Ishikawa (cell line): ENCODE measurements around the gene RNF144B.

Experiments used
- CEBPB ChIP-seq: IDR thresholded peaks from 2 replicates; pipeline ENCODE4 v1.6.1; 2012
- CREB1 ChIP-seq: IDR thresholded peaks from 2 replicates; pipeline ENCODE4 v1.6.1; 2012; ENCODE audit warnings: low read depth
- EGR1 ChIP-seq: IDR thresholded peaks from 2 replicates; pipeline ENCODE4 v1.6.1; 2012
- EP300 ChIP-seq: IDR thresholded peaks from 2 replicates; pipeline ENCODE4 v1.6.1; 2012; ENCODE audit warnings: borderline replicate concordance
- FOXM1 ChIP-seq: IDR thresholded peaks from 2 replicates; pipeline ENCODE4 v1.6.1; 2012; ENCODE audit warnings: low read depth, borderline replicate concordance
- MAX ChIP-seq: IDR thresholded peaks from 2 replicates; pipeline ENCODE4 v1.6.1; 2012
- NFIC ChIP-seq: IDR thresholded peaks from 2 replicates; pipeline ENCODE4 v1.6.1; 2012
- RAD21 ChIP-seq: IDR thresholded peaks from 2 replicates; pipeline ENCODE4 v1.6.1; 2012; ENCODE audit warnings: low read depth
- TAF1 ChIP-seq: IDR thresholded peaks from 2 replicates; pipeline ENCODE4 v1.6.1; 2012; ENCODE audit warnings: low read depth, mild to moderate bottlenecking
- TCF12 ChIP-seq: IDR thresholded peaks from 2 replicates; pipeline ENCODE4 v1.6.1; 2012; ENCODE audit warnings: low read depth
- TEAD4 ChIP-seq: IDR thresholded peaks from 2 replicates; pipeline ENCODE4 v1.6.1; 2012
- USF1 ChIP-seq: IDR thresholded peaks from 2 replicates; pipeline ENCODE4 v1.6.1; 2012
- YY1 ChIP-seq: IDR thresholded peaks from 2 replicates; pipeline ENCODE4 v1.6.1; 2012; ENCODE audit warnings: low read depth
- ZBTB7A ChIP-seq: IDR thresholded peaks from 2 replicates; pipeline ENCODE4 v1.6.1; 2012; ENCODE audit warnings: low read depth
- TF ChIP-seq, protein P1 (sequence below): IDR thresholded peaks from 2 replicates; pipeline ENCODE4 v1.6.1; 2012; ENCODE audit warnings: low read depth, mild to moderate bottlenecking

Gene RNF144B

DNA sequence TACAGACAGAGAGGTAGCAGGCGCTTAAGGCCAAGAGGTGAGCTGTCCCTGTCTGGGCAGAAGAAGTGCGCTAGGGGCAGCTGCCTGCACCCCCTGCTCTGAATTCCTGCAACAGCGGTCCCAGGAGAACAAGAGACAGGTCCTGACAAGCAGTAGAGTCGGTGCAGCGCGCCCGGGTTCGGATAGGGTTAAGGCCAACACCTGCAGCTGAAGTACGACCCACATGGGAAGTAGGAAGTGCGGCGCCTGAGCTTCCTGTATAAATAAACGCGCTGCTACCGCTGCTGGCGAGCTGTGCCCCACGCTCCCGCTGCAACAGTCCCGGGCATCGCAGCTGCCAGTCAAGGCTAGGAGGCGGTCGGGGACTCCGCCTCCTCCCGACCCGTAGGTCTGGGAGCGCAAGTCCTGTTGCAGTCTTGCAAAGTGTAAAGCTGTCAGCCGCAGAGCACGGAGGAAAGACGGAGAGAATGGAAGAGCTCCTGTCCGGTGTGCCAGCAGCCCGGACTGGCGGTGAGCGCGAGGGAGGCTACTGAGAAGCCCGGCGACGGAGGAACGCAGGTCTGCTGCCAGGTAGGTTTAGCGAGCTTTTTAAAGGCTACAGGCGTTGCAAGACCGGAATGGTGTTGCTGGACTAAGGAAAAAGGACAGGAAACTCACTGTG is at the start of gene RNF144B:
Gene RNF144B, plus strand, starts transcription at position 290 of the 661 bp plus-strand sequence. CDS start 12,185 bp downstream, outside the sequence.
- TF ChIP-seq TAF1 (peak; percentile 83), TCF12 (peak; percentile 67), USF1 (peak; percentile 32; the same call in 1 of the 2 replicates), MAX (peak; percentile 53), CREB1 (no peak), ZBTB7A (no peak), EP300 (no peak), NFIC (peak; percentile 19; the same call in 1 of the 2 replicates), EGR1 (no peak), RAD21 (no peak; the same call in 1 of the 2 replicates), FOXM1 (no peak), YY1 (no peak), CEBPB (no peak; the same call in 1 of the 2 replicates), TEAD4 (no peak)
- TF ChIP-seq, protein P1, sequence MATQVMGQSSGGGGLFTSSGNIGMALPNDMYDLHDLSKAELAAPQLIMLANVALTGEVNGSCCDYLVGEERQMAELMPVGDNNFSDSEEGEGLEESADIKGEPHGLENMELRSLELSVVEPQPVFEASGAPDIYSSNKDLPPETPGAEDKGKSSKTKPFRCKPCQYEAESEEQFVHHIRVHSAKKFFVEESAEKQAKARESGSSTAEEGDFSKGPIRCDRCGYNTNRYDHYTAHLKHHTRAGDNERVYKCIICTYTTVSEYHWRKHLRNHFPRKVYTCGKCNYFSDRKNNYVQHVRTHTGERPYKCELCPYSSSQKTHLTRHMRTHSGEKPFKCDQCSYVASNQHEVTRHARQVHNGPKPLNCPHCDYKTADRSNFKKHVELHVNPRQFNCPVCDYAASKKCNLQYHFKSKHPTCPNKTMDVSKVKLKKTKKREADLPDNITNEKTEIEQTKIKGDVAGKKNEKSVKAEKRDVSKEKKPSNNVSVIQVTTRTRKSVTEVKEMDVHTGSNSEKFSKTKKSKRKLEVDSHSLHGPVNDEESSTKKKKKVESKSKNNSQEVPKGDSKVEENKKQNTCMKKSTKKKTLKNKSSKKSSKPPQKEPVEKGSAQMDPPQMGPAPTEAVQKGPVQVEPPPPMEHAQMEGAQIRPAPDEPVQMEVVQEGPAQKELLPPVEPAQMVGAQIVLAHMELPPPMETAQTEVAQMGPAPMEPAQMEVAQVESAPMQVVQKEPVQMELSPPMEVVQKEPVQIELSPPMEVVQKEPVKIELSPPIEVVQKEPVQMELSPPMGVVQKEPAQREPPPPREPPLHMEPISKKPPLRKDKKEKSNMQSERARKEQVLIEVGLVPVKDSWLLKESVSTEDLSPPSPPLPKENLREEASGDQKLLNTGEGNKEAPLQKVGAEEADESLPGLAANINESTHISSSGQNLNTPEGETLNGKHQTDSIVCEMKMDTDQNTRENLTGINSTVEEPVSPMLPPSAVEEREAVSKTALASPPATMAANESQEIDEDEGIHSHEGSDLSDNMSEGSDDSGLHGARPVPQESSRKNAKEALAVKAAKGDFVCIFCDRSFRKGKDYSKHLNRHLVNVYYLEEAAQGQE = no peak

- no peak for TF ChIP-seq YY1
- TF ChIP-seq EGR1 = no peak
- TF ChIP-seq TAF1 = no peak
- TF ChIP-seq TCF12 = no peak
- no peak for TF ChIP-seq CEBPB
- TF ChIP-seq MAX = no peak
Measured at GRCh38 chr6:18339599-18339998, 47.6 kb upstream of the RNF144B start.

DNA sequence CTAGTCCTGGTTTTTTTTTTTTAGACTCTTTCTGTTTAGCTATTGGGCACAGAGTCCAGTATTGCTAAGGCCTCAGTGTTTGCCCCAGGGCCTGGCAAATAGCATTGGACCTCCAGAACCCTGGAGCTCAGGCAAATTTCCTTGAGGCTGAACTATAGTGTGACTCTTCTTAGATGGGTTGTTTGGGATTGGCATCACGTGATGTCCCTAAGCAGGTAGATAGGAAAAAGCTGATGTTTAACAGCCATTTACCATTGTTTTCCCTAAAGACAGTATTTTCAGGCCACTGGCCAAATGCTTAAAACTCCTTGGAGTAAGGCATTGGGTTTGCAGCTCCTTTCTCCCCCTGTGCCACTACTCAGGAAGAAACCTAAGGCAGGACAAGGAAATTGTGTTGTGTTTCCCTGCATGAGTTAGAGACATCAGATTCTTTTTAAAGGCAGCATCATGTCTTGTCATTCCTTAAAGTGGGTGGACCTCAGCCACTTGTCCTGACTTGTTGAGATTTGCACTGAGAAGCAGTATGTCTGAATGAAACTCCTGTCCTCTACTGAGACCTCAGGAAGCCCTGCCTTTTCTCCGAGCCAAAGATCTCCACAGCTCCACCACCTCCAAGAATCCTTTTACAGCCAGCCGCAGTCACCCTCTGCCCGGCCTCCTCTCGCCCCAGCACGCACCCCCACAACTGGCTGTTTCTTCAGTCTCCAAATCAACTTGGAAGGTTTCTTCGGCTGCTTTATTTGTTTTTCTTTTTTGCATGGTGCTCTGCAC is 46.2 kb upstream of the RNF144B start:
- TF ChIP-seq EGR1 (no peak), CREB1 (no peak), EP300 (no peak), YY1 (no peak), FOXM1 (no peak), TEAD4 (no peak), RAD21 (no peak), ZBTB7A (no peak), MAX (no peak), TCF12 (no peak), CEBPB (no peak), TAF1 (no peak), USF1 (no peak), NFIC (no peak)
- TF ChIP-seq, protein P1 = no peak

DNA sequence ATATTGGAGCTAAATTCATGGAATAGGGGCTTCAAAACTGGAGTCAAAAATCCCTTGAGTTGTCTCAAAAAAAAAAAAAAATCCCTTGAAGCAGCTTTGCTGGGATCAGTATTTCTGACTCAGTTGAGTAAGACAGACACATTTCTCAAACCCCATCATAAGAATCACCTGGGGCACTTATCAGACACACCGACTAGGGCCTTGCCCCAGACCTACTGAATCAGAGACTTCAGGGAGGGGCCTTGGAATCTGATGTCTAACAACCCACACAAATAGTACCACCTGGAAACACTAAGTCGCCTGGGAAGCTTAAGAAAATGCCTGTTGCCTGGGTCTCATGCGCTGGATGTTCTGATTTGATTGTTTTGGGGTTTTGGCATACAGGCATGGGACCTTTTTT is 44.9 kb upstream of the RNF144B start:
- TF ChIP-seq RAD21 (no peak), MAX (no peak), FOXM1 (no peak), CEBPB (no peak), EGR1 (no peak), EP300 (no peak), USF1 (no peak), NFIC (no peak), TAF1 (no peak), CREB1 (no peak), TEAD4 (no peak), TCF12 (no peak), YY1 (no peak), ZBTB7A (no peak)
- TF ChIP-seq, protein P1 = no peak
